ENCODE measurements around the gene CCDC74B. TPM values are rescaled to one million over a fixed set of nuclear protein-coding genes. Genes with fewer than 3 reads are reported as not detected.
"Not testable (repeated sequence)": the region's sequence is repeated elsewhere in the genome, so short reads cannot be mapped to it uniquely, and the experiment has no call there.

The CCDC74B gene
- total RNA-seq, 1 donor from 2014 or later, result 3.4 TPM

- no peak for DNase-seq (ENCODE audit: low spot score)
Observed at GRCh38 chr2:130150181-130151144, 5.6 kb upstream of the CCDC74B start.

- not testable (repeated sequence) for DNase-seq (ENCODE audit: low spot score)
Observed at GRCh38 chr2:130148515-130148914, 3.6 kb upstream of the CCDC74B start.

GRCh38 chr2:130143266-130144039, 1.5 kb downstream of the CCDC74B start:
- DNase-seq (ENCODE audit: low spot score), result not testable (repeated sequence)

DNA sequence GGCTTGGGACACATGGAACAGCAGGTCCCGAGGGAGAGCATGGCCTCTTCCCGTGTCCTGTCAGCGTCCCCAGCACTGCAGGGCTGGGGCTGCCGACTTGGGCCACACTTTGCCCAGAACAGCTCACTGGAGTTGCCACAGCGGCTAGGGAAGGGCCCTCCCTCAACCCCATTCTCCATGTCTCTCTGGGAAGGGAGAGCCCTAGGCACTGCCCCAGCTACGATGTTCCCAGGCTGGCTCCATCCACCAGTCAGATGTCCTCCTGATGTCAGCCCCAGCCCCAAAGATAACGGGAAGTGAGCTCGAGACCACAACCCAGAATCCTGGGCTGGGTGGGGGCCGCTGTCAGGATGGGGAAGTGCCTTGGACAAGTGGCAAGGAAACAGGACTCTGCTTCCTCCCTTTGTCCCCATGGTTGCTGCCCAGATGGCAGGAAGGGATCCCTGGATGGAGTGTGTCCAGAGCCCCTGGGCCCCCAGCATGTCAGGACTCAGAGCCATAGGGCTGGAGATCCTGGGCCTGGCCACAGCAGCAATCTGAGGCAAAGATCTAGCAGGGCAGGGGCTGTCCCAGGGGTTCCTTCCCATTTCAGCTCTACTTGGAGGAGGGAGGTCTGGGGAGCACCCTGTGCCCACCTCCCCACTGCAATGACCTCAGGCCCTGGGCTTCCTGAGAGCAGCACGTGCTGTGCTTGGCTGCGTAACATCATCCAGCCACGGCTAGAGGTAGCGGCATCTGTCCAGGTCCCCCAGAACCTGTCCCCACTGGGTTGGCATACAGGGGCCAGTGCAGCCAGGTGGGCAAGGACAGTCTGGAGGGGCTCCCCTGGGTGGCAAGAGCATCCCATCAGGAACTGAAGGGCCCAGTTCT, 2.3 kb downstream of the CCDC74B start:
- not testable (repeated sequence) for DNase-seq (ENCODE audit: low spot score)

- DNase-seq (ENCODE audit: low spot score), result not testable (repeated sequence)
Observed at GRCh38 chr2:130141645-130142370, 3.1 kb downstream of the CCDC74B start.

DNA sequence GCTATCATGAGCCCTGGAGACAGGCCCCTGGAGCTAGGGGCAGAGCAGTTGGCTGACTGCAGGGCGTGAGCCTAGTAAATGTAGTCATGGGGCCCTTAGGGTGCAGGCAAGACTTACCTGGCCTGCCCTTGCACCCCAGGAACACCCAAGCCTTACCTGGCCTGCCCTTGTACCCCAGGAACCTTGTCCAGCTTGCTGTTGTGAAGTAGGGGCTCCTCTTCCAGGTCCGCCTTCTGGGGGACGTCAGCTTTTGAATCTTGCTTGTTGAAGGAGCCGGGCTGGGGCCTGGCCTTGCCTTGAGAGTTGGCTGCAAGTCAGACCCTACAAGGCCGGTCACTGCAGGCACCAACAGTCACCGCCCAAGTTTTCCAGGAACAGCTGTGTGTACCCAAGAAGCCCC, 3.9 kb downstream of the CCDC74B start:
- not testable (repeated sequence) for DNase-seq (ENCODE audit: low spot score)

- DNase-seq (ENCODE audit: low spot score), result not testable (repeated sequence)
Observed at GRCh38 chr2:130140516-130140915, 4.4 kb downstream of the CCDC74B start.

- DNase-seq (ENCODE audit: low spot score), result not testable (repeated sequence)
Observed at GRCh38 chr2:130139331-130140280, 5.3 kb downstream of the CCDC74B start.

- DNase-seq (ENCODE audit: low spot score), result not testable (repeated sequence)
Observed at GRCh38 chr2:130138841-130139251, 6.1 kb downstream of the CCDC74B start.

GRCh38 chr2:130138326-130138725, 6.6 kb downstream of the CCDC74B start:
- not testable (repeated sequence) for DNase-seq (ENCODE audit: low spot score)

DNA sequence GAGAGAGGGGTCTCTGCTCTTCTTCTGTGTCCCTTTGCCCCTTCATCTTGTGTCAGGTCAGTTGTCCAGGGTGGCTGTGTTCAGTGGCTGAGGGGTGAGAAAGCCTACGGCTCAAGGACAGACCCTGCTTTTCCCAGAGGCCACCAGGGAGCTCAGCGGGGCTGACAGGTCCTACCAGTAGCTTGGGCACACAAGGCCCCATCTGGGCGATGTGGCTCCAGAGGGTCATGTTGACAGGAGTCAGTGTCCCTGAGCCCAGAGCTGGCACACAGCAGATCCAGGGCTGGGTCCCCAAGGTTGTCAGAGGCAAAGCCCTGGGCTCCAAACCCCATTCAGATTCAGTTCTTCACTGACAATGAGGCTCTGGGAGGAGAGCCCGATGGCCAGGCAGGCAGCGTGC, 7.8 kb downstream of the CCDC74B start:
- not testable (repeated sequence) for DNase-seq (ENCODE audit: low spot score)

DNA sequence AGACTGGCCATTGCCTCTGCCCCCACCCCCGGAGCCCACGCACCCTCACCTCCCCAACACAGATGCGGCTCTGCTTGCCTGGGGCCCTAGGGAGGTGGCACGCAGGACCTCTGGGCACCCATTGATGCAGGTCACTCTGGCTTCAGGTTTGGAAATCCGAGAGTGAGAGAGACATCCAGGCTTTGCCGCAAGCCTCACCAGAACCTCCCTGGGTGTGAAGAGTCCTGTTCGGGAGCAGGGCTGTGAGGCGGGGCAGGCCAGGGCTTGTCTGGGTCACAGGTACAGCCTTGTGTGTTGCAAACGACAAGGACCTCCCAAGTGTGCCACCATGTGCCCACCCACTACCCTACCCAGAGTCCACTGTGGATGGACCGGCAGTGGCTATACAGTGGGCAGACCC, 8.4 kb downstream of the CCDC74B start:
- not testable (repeated sequence) for DNase-seq (ENCODE audit: low spot score)

GRCh38 chr2:130135692-130136541, 9.0 kb downstream of the CCDC74B start:
- DNase-seq (ENCODE audit: low spot score), result no peak

DNA sequence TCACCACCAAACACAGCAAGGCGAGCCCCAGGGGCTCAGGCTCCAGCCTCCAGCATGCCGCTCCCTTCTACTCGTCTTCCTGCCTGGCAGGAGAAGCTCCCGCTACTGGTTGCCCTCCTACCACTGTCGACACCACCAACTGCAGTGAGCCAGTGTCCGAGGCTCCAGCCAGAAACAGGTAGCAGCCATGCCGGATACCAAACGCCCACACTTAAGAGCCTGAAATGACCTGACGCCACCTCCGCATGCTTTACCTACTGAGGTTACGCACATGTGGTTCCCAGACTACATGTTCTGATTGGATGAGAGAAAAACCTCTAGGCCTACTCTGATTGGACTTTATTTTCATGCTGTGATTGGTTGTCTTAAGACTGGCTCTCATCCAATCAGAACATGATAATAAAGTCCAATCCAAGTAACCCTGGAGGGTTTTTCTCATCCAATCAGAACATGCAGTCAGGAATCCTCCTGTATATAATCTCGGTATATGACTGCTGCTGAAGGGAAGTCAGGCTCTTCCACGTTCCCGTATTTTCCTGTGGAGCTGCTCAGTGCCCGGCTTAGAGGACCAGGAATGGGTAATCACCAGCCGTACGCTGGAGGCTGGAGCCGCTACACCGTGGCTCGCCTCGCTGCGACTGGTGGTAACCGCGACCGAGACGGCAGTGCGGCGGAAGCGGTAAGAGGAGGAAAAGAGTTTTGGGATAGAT, 15.6 kb downstream of the CCDC74B start, which contains the start of gene POTEF:
POTEF (minus strand) TSS at position 103 of the 710 bp plus-strand sequence. CDS start 8,707 bp downstream, outside the sequence.
- DNase-seq (ENCODE audit: low spot score), result not testable (repeated sequence)

- not testable (repeated sequence) for DNase-seq (ENCODE audit: low spot score)
Observed at GRCh38 chr2:130128464-130128863, 16.4 kb downstream of the CCDC74B start.

DNA sequence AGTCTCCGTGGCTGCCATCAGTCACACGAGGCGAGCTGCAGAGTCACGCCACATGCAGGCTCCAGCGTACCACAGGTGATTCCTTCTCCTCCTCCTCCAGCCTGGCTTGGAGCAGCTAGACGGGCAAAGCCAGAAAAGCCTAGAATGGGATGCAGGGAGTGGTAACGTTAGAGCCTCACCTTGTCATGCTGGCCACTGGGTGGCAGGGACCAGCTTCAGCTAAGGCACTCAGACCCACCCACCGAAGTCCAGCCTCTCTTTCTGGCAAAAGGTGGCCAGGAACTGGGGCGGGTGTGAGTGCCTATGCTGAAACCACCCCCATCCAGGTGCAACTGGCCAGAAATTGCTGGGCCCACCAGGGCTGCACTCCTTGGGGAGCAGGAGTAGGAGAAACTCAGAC, 17.2 kb downstream of the CCDC74B start:
- DNase-seq (ENCODE audit: low spot score), result not testable (repeated sequence)

DNA sequence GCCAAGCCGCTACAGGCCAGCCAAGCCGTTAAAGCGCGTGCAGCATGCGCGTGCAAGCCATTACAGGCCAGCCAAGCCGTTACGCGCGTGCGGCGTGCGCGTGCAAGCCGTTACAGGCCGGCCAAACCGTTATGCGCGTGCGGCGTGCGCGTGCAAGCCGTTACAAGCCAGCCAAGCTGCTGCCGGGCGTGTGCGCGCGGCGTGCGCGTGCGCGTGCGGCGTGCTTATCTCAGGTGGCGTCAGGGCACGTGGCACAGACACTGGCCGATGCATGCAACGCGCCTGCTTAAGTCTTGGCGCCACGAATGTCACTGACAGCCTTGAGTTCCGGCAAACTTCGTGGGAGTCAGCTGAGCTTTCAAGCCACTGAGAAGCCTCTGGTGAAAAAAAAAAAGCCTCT, 24.0 kb downstream of the CCDC74B start:
- DNase-seq (ENCODE audit: low spot score), result not testable (repeated sequence)
